Stimulated activated CD8-positive, alpha-beta memory T cell treated with anti-CD3 and anti-CD28 coated beads, Interleukin-4, amount 100 ng/mL, for 4 hours (primary cell): ENCODE measurements around the gene ARL4A.

Source experiments
- DNase-seq, 2 donors: peaks; one replicate each; pipeline ENCODE4 v3.0.0-alpha.2; 2020; ENCODE audit warnings: low read depth in 2 of 2, low spot score in 1 of 2

The ARL4A gene

GRCh38 chr7:12722636-12723605 lies 35.5 kb downstream of the ARL4A start:
- DNase-seq: no peak

- DNase-seq: no peak
Observed at GRCh38 chr7:12725575-12726316, 38.3 kb downstream of the ARL4A start.

- DNase-seq: no peak
Observed at GRCh38 chr7:12726908-12727307, 39.5 kb downstream of the ARL4A start.

GRCh38 chr7:12727455-12728191 lies 40.2 kb downstream of the ARL4A start:
- no peak for DNase-seq

GRCh38 chr7:12728192-12728538 lies 40.7 kb downstream of the ARL4A start:
- DNase-seq: no peak

GRCh38 chr7:12729112-12729511 lies 41.7 kb downstream of the ARL4A start:
- no peak for DNase-seq

GRCh38 chr7:12730523-12730922 lies 43.1 kb downstream of the ARL4A start:
- DNase-seq: no peak

GRCh38 chr7:12731214-12731656 lies 43.8 kb downstream of the ARL4A start:
- DNase-seq: no peak

GRCh38 chr7:12731775-12732174 lies 44.3 kb downstream of the ARL4A start:
- DNase-seq: no peak

GRCh38 chr7:12732428-12732827 lies 45.0 kb downstream of the ARL4A start:
- no peak for DNase-seq

GRCh38 chr7:12735923-12736322 lies 48.5 kb downstream of the ARL4A start:
- DNase-seq: no peak

GRCh38 chr7:12737373-12737772 lies 49.9 kb downstream of the ARL4A start:
- DNase-seq: no peak

- DNase-seq: no peak
Observed at GRCh38 chr7:12737836-12738235, 50.4 kb downstream of the ARL4A start.

- no peak for DNase-seq
Observed at GRCh38 chr7:12738665-12739064, 51.2 kb downstream of the ARL4A start.
